Subcutaneous abdominal adipose tissue (tissue), 5 donors: Measurements from ENCODE around the gene DNAAF1.

ENCODE experiments used
- H3K27ac ChIP-seq: one replicate; pipeline ENCODE4 v1.7.0; 2013; ENCODE audit warnings: low read depth, mild to moderate bottlenecking, inconsistent platforms, low read length, moderate library complexity
- H3K27me3 ChIP-seq, 5 donors: one replicate each; pipeline ENCODE4 v1.7.0; 2013; ENCODE audit warnings: low read length in 5 of 5, inconsistent platforms in 1 of 5; ENCODE audit not compliant: control insufficient read depth in 5 of 5, insufficient read depth in 4 of 5
- H3K36me3 ChIP-seq, 5 donors: one replicate each; pipeline ENCODE4 v1.7.0; 2013; ENCODE audit warnings: low read length in 5 of 5; ENCODE audit not compliant: control insufficient read depth in 5 of 5, insufficient read depth in 5 of 5
- H3K4me1 ChIP-seq, 5 donors: one replicate each; pipeline ENCODE4 v1.7.0; 2013; ENCODE audit warnings: low read length in 5 of 5, mild to moderate bottlenecking in 3 of 5, moderate library complexity in 1 of 5; ENCODE audit not compliant: control insufficient read depth in 5 of 5, insufficient read depth in 5 of 5
- H3K4me3 ChIP-seq, 5 donors: one replicate each; pipeline ENCODE4 v1.7.0; 2013; ENCODE audit warnings: low read length in 5 of 5, low read depth in 1 of 5
- H3K9ac ChIP-seq, 5 donors: one replicate each; pipeline ENCODE4 v1.7.0; 2013; ENCODE audit warnings: low read length in 5 of 5, mild to moderate bottlenecking in 4 of 5, moderate library complexity in 3 of 5
- H3K9me3 ChIP-seq, 5 donors: one replicate each; pipeline ENCODE4 v1.7.0; 2013; ENCODE audit warnings: low read length in 5 of 5; ENCODE audit not compliant: control insufficient read depth in 5 of 5
- donor health status: healthy.
- donor health status: healthy.
- donor health status: healthy.
- donor health status: healthy.
- donor health status: healthy.

Gene DNAAF1

DNA sequence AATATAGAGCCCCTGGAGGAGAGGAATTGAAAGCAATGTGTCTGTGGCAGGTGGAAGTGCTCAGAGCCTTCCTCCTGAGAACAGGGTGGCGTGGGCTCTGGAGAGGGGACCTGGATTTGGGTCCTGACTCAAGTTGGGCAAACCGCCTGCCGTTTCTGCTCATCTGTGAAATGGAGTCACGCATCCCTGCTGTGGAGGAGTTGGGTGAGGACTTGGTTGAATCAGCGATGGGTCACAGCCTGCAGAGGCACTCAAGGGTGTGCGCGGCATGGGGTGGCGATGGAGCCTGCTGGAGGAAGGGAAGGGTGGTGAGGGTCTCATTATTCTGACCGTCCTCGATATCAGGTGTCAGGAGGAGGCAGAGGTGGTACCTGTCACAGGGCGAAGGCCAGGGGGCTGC, 48.9 kb downstream of the DNAAF1 start:
- H3K27me3 ChIP-seq = peaks cover 0 to 17% (median 4%) of the 10 kb centered on the region in 5 donors
- H3K9ac ChIP-seq = no peak overlapping the region
- H3K9me3 ChIP-seq = no peaks in the 10 kb centered on the region
- no peak overlapping the region for H3K27ac ChIP-seq
- peaks cover 0 to 20% (median 0%) of the 10 kb centered on the region in 5 donors for H3K4me1 ChIP-seq
- H3K4me3 ChIP-seq = peak overlapping the region in 1 of 5 donors; percentile 50
- no peaks in the 10 kb centered on the region for H3K36me3 ChIP-seq

DNA sequence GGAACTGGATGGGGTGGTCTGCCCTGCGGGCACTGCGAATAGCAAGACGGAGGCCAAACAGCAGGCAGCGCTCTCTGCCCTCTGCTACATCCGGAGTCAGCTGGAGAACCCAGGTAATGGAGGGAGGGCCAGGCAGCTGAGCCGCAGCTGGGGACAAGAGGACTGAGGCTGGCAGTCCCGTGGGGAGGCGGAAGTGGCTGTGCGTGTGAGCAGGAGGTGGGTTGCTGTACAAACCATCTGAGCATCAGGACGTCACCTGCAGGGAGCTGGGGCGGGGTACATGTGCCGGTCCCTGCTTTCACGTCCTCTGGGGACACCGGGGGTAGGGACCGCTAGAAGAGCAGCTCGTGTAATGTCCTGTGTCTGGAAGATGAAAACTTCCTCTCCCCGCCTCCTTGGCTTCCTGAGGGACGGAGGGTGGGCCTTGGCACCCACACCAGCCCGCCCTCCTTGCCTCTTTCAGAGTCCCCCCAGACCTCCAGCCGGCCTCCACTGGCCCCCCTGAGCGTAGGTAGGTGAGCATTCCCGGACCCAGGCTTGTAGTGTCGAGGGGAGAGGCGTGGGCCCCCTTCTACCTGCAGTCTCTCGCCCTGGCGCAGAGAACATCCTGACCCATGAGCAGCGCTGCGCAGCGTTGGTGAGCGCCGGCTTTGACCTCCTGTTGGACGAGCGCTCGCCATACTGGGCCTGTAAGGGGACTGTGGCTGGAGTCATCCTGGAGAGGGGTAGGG, 49.5 kb downstream of the DNAAF1 start:
- Histone ChIP-seq H3K4me3 (peak overlapping the region in 2 of 5 donors; percentile 40 to 50), H3K27ac (no peak overlapping the region)

DNA sequence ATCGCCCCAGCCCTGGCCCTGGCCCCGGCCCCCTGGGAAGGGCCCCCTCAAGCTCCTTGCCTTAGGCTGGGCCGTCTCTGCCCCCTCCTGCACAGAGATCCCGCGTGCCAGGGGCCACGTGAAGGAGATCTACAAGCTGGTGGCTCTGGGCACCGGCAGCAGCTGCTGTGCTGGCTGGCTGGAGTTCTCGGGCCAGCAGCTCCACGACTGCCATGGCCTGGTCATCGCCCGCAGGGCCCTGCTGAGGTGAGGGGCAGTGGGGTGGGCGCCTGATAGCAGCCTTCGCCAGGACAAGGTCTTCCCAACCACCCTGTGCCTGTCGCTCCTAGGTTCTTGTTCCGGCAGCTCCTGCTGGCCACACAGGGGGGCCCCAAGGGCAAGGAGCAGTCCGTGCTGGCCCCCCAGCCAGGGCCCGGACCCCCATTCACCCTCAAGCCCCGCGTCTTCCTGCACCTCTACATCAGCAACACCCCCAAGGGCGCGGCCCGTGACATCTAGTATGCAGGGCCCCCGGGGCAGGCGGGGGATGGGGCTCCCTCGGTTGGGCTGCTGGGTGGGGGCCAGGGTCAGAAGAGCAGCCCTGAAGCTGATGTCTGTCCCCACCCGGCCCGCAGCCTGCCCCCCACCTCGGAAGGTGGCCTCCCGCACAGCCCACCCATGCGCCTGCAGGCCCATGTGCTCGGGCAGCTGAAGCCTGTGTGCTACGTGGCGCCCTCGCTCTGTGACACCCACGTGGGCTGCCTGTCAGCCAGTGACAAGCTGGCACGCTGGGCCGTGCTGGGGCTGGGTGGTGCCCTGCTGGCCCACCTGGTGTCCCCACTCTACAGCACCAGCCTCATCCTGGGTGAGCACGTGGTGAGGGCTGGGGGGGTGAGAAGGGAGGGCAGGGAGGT, 50.3 kb downstream of the DNAAF1 start:
- Histone ChIP-seq H3K27ac (no peak overlapping the region), H3K27me3 (peaks cover 0 to 17% (median 4%) of the 10 kb centered on the region in 5 donors)

More for the DNA sequence above, 49.5 kb downstream of the DNAAF1 start:
- H3K9ac ChIP-seq = no peak overlapping the region
- no peaks in the 10 kb centered on the region for H3K36me3 ChIP-seq
- peaks cover 0 to 27% (median 0%) of the 10 kb centered on the region in 5 donors for H3K4me1 ChIP-seq
- H3K9me3 ChIP-seq = no peaks in the 10 kb centered on the region
- H3K27me3 ChIP-seq = peaks cover 0 to 17% (median 4%) of the 10 kb centered on the region in 5 donors

DNA sequence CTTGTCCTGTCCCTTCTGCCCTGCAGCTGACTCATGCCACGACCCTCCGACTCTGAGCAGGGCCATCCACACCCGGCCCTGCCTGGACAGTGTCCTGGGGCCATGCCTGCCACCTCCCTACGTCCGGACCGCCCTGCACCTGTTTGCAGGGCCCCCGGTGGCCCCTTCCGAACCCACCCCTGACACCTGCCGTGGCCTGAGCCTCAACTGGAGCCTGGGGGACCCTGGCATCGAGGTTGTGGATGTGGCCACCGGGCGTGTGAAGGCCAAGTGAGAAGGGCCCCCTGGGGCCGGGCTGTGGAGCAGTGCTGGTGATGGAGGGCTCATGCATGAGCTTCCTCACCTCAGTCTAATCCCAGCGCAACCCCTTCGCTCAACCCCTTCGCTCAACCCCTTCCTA, 51.0 kb downstream of the DNAAF1 start:
- peaks cover 0 to 33% (median 7%) of the 10 kb centered on the region in 5 donors for H3K4me1 ChIP-seq
- H3K27me3 ChIP-seq = peaks cover 0 to 17% (median 4%) of the 10 kb centered on the region in 5 donors
- H3K4me3 ChIP-seq = no peak overlapping the region
- no peaks in the 10 kb centered on the region for H3K36me3 ChIP-seq
- H3K9ac ChIP-seq = no peak overlapping the region
- no peak overlapping the region for H3K27ac ChIP-seq
- H3K9me3 ChIP-seq = no peaks in the 10 kb centered on the region

More for the DNA sequence above, 50.3 kb downstream of the DNAAF1 start:
- no peak overlapping the region for H3K9ac ChIP-seq
- H3K9me3 ChIP-seq = no peaks in the 10 kb centered on the region
- H3K4me3 ChIP-seq = no peak overlapping the region
- H3K4me1 ChIP-seq = peaks cover 0 to 33% (median 7%) of the 10 kb centered on the region in 5 donors
- H3K36me3 ChIP-seq = no peaks in the 10 kb centered on the region

DNA sequence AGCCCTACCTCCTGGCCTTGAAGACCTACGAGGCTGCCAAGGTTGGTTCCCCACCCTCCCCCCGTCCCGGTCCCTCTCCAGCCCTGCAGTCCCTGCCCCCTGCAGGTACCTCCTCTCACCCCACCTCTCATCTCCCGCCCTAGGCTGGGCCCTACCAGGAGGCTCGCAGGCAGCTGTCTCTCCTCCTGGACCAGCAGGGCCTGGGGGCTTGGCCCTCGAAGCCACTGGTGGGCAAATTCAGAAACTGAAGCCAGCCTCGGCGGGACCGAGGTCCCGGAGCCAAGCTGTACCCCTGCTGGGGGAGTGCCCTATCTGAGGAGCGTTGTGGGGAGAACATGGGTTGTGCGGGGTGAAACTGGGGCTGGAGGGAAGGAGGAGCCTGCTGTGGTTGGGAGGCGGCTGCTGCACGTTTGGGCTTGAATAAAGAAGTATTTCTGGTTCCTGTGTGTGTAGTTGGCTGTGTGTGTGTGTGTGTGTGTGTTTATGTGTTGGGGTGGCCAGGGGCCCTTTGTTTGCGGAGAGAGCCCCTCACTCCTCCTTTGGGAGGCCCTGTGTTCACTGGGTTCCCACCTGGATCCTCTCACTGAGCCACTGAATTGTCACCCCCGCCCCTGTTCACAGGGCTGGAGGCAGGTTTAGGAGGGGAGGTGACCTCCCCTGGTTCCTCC, 51.8 kb downstream of the DNAAF1 start:
- Histone ChIP-seq H3K36me3 (no peaks in the 10 kb centered on the region), H3K4me3 (no peak overlapping the region), H3K4me1 (peaks cover 0 to 33% (median 7%) of the 10 kb centered on the region in 5 donors), H3K9me3 (no peaks in the 10 kb centered on the region), H3K27ac (no peak overlapping the region), H3K27me3 (peaks cover 0 to 17% (median 4%) of the 10 kb centered on the region in 5 donors), H3K9ac (no peak overlapping the region)

DNA sequence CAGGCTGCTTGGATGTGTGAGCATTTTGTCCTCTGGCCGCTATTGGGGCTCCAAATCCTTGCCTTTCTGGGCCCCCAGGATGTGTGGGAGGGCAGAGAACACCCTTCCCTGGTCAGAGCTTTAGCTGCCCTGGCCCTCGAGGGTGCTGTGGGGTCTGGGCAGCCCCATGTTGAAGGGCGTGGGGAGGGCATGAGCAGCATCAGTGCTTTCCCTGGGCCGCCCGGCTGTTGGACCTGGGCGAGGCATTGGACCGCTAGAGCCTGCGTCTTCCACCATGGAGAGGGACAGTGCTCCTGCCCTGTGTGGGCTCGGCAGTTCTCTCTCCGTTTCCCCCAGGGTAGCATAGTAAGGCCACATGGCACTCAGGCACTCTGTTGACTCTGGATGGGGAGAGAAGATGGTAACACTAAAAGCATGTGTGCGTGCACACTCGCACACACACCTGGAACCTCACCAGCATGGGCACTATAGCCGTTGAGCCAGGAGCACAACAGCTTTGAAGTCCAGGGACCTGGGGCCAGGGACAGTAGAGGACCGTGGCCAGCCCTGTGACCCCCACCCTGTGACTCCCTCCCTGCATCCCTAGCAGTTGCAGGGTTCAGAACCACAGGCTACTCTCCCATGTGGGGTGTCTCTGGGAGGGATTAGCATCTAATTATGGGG, 52.5 kb downstream of the DNAAF1 start:
- no peak overlapping the region for H3K4me3 ChIP-seq
- H3K27ac ChIP-seq = no peak overlapping the region
- peaks cover 0 to 17% (median 4%) of the 10 kb centered on the region in 5 donors for H3K27me3 ChIP-seq
- no peaks in the 10 kb centered on the region for H3K9me3 ChIP-seq
- peaks cover 0 to 33% (median 7%) of the 10 kb centered on the region in 5 donors for H3K4me1 ChIP-seq
- no peaks in the 10 kb centered on the region for H3K36me3 ChIP-seq
- H3K9ac ChIP-seq = no peak overlapping the region

DNA sequence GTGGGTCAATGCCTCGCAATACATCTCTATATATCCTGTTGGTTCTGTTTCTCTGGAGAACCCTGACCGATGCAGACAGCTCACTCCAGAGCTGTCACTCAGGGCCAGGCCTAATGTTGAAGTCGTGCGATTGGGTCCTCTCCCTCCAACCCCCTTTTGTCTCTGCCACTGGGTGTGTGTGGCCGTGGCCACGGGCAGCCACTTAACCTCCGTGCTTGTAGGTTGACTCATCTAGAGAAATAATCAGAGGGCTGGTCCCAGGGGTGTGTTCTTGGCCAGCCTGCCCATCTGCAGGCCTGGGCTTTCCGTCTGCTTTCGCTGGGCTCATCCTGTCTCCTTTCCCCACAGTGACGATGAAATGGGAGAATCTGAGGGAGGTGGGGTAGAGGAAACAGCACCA, 53.3 kb downstream of the DNAAF1 start:
- Histone ChIP-seq H3K27me3 (peaks cover 0 to 17% (median 4%) of the 10 kb centered on the region in 5 donors), H3K36me3 (no peaks in the 10 kb centered on the region), H3K27ac (no peak overlapping the region), H3K4me1 (peaks cover 0 to 33% (median 7%) of the 10 kb centered on the region in 5 donors), H3K9ac (no peak overlapping the region), H3K4me3 (no peak overlapping the region), H3K9me3 (no peaks in the 10 kb centered on the region)

DNA sequence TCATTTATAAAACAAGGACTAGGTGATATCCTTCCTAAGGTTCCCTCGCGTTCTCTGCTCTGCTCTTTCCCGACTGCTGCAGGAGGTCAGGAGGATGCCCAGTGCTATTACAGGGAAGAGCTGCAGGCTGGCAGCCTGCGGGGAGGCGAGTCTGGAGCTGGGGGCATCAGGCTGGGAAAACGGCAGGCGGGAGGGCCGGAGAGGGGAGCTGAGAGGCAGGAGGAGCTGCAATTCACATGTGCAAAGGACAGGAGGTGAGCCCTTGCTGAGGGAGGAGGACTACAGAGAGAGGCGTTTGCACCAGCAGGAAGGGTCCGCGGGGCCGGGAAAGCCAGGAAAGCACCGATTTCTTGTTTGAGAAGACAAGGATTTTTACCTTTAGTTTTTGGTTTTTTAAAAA, 54.0 kb downstream of the DNAAF1 start:
- H3K27ac ChIP-seq = no peak overlapping the region
- no peak overlapping the region for H3K9ac ChIP-seq
- peaks cover 0 to 17% (median 4%) of the 10 kb centered on the region in 5 donors for H3K27me3 ChIP-seq
- H3K4me1 ChIP-seq = peaks cover 0 to 32% (median 7%) of the 10 kb centered on the region in 5 donors
- H3K9me3 ChIP-seq = no peaks in the 10 kb centered on the region
- H3K4me3 ChIP-seq = no peak overlapping the region
- no peaks in the 10 kb centered on the region for H3K36me3 ChIP-seq

DNA sequence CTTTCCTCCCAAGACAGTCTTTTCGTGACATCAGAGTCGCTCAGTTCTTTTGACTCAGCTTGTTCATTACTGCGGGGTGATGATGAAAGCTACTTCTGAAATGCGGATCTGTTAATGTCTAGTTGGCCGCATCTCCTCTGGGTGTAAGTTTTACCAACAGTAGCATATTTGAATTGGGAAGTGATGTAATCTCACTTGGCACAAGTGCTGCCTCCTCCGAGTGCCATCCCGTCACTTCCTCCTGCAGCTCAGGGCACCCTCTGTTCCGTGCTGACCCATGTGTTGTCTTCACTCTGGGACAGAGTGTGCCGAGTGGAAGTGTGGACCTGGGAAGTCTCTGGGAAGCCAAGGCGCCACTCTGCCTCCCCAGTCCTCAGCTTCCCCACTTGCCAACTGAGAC, 54.8 kb downstream of the DNAAF1 start:
- Histone ChIP-seq H3K27me3 (peaks cover 0 to 12% (median 4%) of the 10 kb centered on the region in 5 donors), H3K36me3 (no peaks in the 10 kb centered on the region), H3K9me3 (no peaks in the 10 kb centered on the region), H3K4me3 (no peak overlapping the region), H3K27ac (no peak overlapping the region), H3K9ac (no peak overlapping the region), H3K4me1 (peaks cover 0 to 25% (median 7%) of the 10 kb centered on the region in 5 donors)
